Cardiac fibroblast (primary cell): Measurements from ENCODE around the gene PRSS12.

ENCODE experiments used
- DNase-seq, 2 donors: peaks; one replicate each; pipeline versions ENCODE4 v3.0.0 to v3.0.0-alpha.2; 2010; ENCODE audit warnings: low read depth in 2 of 2
- H3K4me3 ChIP-seq, 2 donors: replicated peaks in 1 of 2; 1 replicate in 1 of 2; 2 replicates in 1 of 2; pipeline ENCODE4 v1.5.1; 2011; ENCODE audit warnings: low read depth in 2 of 2, low read length in 2 of 2, mild to moderate bottlenecking in 2 of 2, moderate library complexity in 1 of 2
- CTCF ChIP-seq: IDR thresholded peaks from one replicate; pipeline ENCODE4 v1.5.1; 2011; ENCODE audit warnings: low read depth, mild to moderate bottlenecking, low read length, inconsistent platforms

The PRSS12 gene

GRCh38 chr4:118329849-118330248, 23.0 kb downstream of the PRSS12 start:
- H3K4me3 ChIP-seq = no peak overlapping the region
- no peak for DNase-seq
- no peak for TF ChIP-seq CTCF

GRCh38 chr4:118327554-118328241, 25.1 kb downstream of the PRSS12 start:
- no peak overlapping the region for H3K4me3 ChIP-seq
- TF ChIP-seq CTCF = no peak
- DNase-seq = peak in 1 of 2 donors; percentile 69

- H3K4me3 ChIP-seq = no peak overlapping the region
- no peak for DNase-seq
Observed at GRCh38 chr4:118326585-118326984, 26.2 kb downstream of the PRSS12 start.

GRCh38 chr4:118325431-118325830, 27.4 kb downstream of the PRSS12 start:
- H3K4me3 ChIP-seq = no peak overlapping the region
- no peak for TF ChIP-seq CTCF
- DNase-seq = peak in 1 of 2 donors; percentile 10

More at GRCh38 chr4:118326585-118326984, 26.2 kb downstream of the PRSS12 start:
- TF ChIP-seq CTCF = no peak

GRCh38 chr4:118322831-118323502, 29.8 kb downstream of the PRSS12 start:
- DNase-seq = peak in 1 of 2 donors; percentile 10
- no peak for TF ChIP-seq CTCF
- H3K4me3 ChIP-seq = no peak overlapping the region

GRCh38 chr4:118318931-118319330, 33.9 kb downstream of the PRSS12 start:
- peak in 1 of 2 donors; percentile 44 for DNase-seq
- no peak overlapping the region for H3K4me3 ChIP-seq
- TF ChIP-seq CTCF = no peak

GRCh38 chr4:118317691-118318090, 35.1 kb downstream of the PRSS12 start:
- DNase-seq = no peak
- TF ChIP-seq CTCF = no peak

More at GRCh38 chr4:118317691-118318090, 35.1 kb downstream of the PRSS12 start:
- H3K4me3 ChIP-seq = no peak overlapping the region
